ENCODE data around the gene ZNF606. TPM values are rescaled to one million over a fixed set of nuclear protein-coding genes. Genes with fewer than 3 reads are reported as not detected.

ZNF606 gene
- total RNA-seq, 1 donor = 16.3 TPM

DNA sequence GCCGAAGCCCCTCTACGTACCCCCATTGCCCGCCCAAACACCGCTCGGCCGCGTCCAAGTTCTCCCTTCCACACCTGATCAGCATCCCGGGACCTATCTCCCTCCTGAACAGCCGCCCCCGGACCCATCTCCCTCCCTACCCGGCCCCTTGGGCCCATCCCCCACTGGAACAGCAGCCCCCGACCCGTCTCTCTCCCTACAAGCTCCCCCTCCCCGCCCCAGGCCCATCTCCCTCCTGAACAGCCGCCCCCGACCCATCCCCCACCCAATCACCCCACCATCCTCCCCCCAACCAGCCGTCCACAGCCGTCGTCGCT is 31.8 kb upstream of the ZNF606 start:
- no peak overlapping the region for H3K27ac ChIP-seq (ENCODE audit: low read depth, low read length)
- H4K20me1 ChIP-seq (ENCODE audit: insufficient read depth, low read length) = no peaks in the 10 kb centered on the region
- H2AFZ ChIP-seq (ENCODE audit: low read length) = no peak overlapping the region
- DNase-seq (ENCODE audit: insufficient read length, low spot score, missing footprints) = no peak
- H3K4me1 ChIP-seq (ENCODE audit: insufficient read depth, low read length) = no peaks in the 10 kb centered on the region
- TF ChIP-seq, protein P1, sequence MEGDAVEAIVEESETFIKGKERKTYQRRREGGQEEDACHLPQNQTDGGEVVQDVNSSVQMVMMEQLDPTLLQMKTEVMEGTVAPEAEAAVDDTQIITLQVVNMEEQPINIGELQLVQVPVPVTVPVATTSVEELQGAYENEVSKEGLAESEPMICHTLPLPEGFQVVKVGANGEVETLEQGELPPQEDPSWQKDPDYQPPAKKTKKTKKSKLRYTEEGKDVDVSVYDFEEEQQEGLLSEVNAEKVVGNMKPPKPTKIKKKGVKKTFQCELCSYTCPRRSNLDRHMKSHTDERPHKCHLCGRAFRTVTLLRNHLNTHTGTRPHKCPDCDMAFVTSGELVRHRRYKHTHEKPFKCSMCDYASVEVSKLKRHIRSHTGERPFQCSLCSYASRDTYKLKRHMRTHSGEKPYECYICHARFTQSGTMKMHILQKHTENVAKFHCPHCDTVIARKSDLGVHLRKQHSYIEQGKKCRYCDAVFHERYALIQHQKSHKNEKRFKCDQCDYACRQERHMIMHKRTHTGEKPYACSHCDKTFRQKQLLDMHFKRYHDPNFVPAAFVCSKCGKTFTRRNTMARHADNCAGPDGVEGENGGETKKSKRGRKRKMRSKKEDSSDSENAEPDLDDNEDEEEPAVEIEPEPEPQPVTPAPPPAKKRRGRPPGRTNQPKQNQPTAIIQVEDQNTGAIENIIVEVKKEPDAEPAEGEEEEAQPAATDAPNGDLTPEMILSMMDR (IDR thresholded peaks at IDR 0.05; ENCODE audit: extremely low read depth, low read depth, low read length) = no peak
- H3K27me3 ChIP-seq (ENCODE audit: insufficient read depth, low read length) = no peaks in the 10 kb centered on the region
- H3K4me2 ChIP-seq (ENCODE audit: insufficient read depth, low read length) = peak overlapping the region; percentile 18
- H3K79me2 ChIP-seq (ENCODE audit: insufficient read depth, low read length) = no peaks in the 10 kb centered on the region
- no peaks in the 10 kb centered on the region for H3K36me3 ChIP-seq (ENCODE audit: insufficient read depth, low read length)
- no peaks in the 10 kb centered on the region for H3K9me3 ChIP-seq (ENCODE audit: low read depth, low read length)
- H3K4me3 ChIP-seq (ENCODE audit: insufficient read depth, low read length) = peak overlapping the region; percentile 60

DNA sequence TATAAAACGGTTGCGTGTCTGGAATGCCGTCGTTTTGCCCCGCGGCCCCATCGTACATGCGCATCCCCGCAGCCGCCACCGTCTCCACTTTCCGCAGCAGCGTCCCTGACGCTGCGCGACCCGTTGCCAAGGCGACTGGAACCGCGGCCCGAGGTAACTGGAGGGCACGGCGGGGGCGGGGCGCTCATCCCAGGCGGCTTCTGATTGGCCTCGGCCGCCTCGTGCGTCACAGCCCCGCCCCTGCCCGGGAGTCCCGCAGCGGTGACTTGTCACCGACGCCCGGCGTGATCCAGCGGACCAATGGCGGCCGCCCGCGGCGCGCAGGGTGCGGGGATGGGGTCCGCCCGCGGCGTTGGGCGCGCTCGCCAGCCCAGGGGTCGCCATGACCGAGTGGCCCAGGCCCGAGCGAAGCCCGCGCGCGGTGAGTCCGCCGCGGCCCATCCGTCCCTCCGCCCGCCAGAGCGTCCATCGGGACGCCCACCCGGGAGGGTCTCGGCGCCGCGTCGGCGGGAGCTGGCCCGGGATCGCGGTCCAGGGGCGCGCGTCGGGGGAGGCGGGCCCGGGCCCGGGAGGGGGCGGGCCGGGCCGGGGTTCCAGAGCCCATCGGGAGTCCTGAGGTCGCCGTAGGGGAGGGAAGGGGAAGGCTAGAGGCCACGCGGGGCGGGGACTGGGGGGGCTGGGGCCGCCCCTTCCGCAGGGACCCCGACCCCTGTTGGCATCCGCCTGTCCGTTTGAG is 31.3 kb upstream of the ZNF606 start, which contains the start of gene ZSCAN1:
ZSCAN1 (plus strand) TSS at position 285 of the 736 bp plus-strand sequence. CDS start 3,812 bp downstream, outside the sequence.
- no peaks in the 10 kb centered on the region for H4K20me1 ChIP-seq (ENCODE audit: insufficient read depth, low read length)
- peak within 1 kb of the TSS; percentile 60 for H3K4me3 ChIP-seq (ENCODE audit: insufficient read depth, low read length)
- TF ChIP-seq, protein P1 (IDR thresholded peaks at IDR 0.05; ENCODE audit: extremely low read depth, low read depth, low read length) = no peak
- H3K27ac ChIP-seq (ENCODE audit: low read depth, low read length) = no peak within 1 kb of the TSS
- no peaks in the 10 kb centered on the region for H3K79me2 ChIP-seq (ENCODE audit: insufficient read depth, low read length)
- peak; percentile 99 for DNase-seq (ENCODE audit: insufficient read length, low spot score, missing footprints)
- no peaks in the 10 kb centered on the region for H3K4me1 ChIP-seq (ENCODE audit: insufficient read depth, low read length)
- peak within 1 kb of the TSS; percentile 51 for H2AFZ ChIP-seq (ENCODE audit: low read length)
- no peaks in the 10 kb centered on the region for H3K27me3 ChIP-seq (ENCODE audit: insufficient read depth, low read length)
- H3K9me3 ChIP-seq (ENCODE audit: low read depth, low read length) = no peaks in the 10 kb centered on the region
- H3K36me3 ChIP-seq (ENCODE audit: insufficient read depth, low read length) = no peaks in the 10 kb centered on the region
- H3K4me2 ChIP-seq (ENCODE audit: insufficient read depth, low read length) = peak within 1 kb of the TSS; percentile 61

DNA sequence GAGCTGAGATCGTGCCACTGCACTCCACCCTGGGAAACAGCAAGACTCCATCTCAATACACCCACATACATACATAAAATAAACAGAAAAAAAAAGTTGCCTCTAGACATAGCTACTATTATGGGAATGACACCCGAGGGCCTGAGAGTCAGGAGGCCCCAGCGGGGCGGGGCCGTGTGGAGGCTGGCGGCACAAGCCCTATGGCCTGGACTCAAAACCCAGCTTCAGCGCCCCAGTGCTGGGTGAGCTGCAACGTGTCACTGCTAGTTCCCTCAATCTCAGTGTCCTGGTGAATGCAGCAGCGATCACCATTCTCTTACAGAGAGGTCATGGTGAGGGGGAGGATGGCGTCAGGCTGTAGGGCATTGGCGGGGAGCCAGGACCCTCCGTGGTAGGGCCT is 22.0 kb upstream of the ZNF606 start:
- H3K9me3 ChIP-seq (ENCODE audit: low read depth, low read length) = no peaks in the 10 kb centered on the region
- TF ChIP-seq, protein P1 (IDR thresholded peaks at IDR 0.05; ENCODE audit: extremely low read depth, low read depth, low read length) = no peak
- no peak overlapping the region for H3K4me3 ChIP-seq (ENCODE audit: insufficient read depth, low read length)

DNA sequence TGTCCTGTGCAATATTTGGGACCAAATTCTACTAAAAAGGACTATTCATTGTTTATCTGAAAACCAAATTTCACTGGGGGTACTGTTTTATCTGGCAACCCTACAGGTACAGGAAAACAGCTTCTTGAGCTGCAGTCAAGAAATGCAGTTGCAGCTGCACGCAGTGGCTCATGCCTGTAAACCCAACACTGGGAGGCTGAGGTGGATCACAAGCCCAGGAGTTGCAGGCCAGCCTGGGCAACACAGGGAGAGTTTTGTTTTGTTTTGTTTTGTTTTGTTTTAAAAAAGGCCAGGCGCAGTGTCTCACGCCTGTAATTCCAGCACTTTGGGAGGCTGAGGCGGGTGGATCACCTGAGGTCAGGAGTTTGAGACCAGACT is 19.7 kb upstream of the ZNF606 start:
- Histone ChIP-seq H3K4me2 (ENCODE audit: insufficient read depth, low read length) (no peak overlapping the region), H3K36me3 (ENCODE audit: insufficient read depth, low read length) (no peaks in the 10 kb centered on the region), H2AFZ (ENCODE audit: low read length) (no peak overlapping the region), H4K20me1 (ENCODE audit: insufficient read depth, low read length) (no peaks in the 10 kb centered on the region), H3K27me3 (ENCODE audit: insufficient read depth, low read length) (no peaks in the 10 kb centered on the region), H3K9me3 (ENCODE audit: low read depth, low read length) (no peaks in the 10 kb centered on the region), H3K4me1 (ENCODE audit: insufficient read depth, low read length) (no peaks in the 10 kb centered on the region), H3K79me2 (ENCODE audit: insufficient read depth, low read length) (no peaks in the 10 kb centered on the region), H3K4me3 (ENCODE audit: insufficient read depth, low read length) (no peak overlapping the region), H3K27ac (ENCODE audit: low read depth, low read length) (no peak overlapping the region)
- TF ChIP-seq, protein P1 (IDR thresholded peaks at IDR 0.05; ENCODE audit: extremely low read depth, low read depth, low read length) = no peak
- no peak for DNase-seq (ENCODE audit: insufficient read length, low spot score, missing footprints)

More for the DNA sequence above, 22.0 kb upstream of the ZNF606 start:
- Histone ChIP-seq H3K79me2 (ENCODE audit: insufficient read depth, low read length) (no peaks in the 10 kb centered on the region), H3K27ac (ENCODE audit: low read depth, low read length) (no peak overlapping the region), H3K4me1 (ENCODE audit: insufficient read depth, low read length) (no peaks in the 10 kb centered on the region), H2AFZ (ENCODE audit: low read length) (no peak overlapping the region), H3K4me2 (ENCODE audit: insufficient read depth, low read length) (no peak overlapping the region), H3K27me3 (ENCODE audit: insufficient read depth, low read length) (no peaks in the 10 kb centered on the region), H3K36me3 (ENCODE audit: insufficient read depth, low read length) (no peaks in the 10 kb centered on the region), H4K20me1 (ENCODE audit: insufficient read depth, low read length) (no peaks in the 10 kb centered on the region)
- DNase-seq (ENCODE audit: insufficient read length, low spot score, missing footprints) = peak; percentile 62

All from osteoblast (primary cell).